ENCODE results near the gene NQO1. TPM values are rescaled to one million over a fixed set of nuclear protein-coding genes. Genes with fewer than 3 reads are reported as not detected.
A peak's percentile ranks its signal among the peaks of the same experiment; 100 is the strongest.

The NQO1 gene
- total and polyA plus RNA-seq, 2 of the 13 experiments (the other 11 are each of a cell fraction or from before 2014, with no cell fraction given): 464 to 1,060 TPM

GRCh38 chr16:69761983-69762813 is 35.8 kb upstream of the NQO1 start, which contains the start of gene WWP2 (continued):
- TF ChIP-seq, protein P1, sequence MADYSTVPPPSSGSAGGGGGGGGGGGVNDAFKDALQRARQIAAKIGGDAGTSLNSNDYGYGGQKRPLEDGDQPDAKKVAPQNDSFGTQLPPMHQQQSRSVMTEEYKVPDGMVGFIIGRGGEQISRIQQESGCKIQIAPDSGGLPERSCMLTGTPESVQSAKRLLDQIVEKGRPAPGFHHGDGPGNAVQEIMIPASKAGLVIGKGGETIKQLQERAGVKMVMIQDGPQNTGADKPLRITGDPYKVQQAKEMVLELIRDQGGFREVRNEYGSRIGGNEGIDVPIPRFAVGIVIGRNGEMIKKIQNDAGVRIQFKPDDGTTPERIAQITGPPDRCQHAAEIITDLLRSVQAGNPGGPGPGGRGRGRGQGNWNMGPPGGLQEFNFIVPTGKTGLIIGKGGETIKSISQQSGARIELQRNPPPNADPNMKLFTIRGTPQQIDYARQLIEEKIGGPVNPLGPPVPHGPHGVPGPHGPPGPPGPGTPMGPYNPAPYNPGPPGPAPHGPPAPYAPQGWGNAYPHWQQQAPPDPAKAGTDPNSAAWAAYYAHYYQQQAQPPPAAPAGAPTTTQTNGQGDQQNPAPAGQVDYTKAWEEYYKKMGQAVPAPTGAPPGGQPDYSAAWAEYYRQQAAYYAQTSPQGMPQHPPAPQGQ (CRISPR knock-in tag; IDR thresholded peaks at IDR 0.05; ENCODE audit: borderline replicate concordance): no peak
- TF ChIP-seq KDM1A (CRISPR knock-in tag; IDR thresholded peaks at IDR 0.05) (no peak), TFAP4 (IDR thresholded peaks at IDR 0.05; ENCODE audit: borderline replicate concordance, low read depth) (peak; percentile 47; the same call in 1 of the 2 replicates), RELA (CRISPR knock-in tag; IDR thresholded peaks at IDR 0.05) (no peak), ZNF790 (CRISPR knock-in tag; IDR thresholded peaks at IDR 0.05; ENCODE audit: borderline replicate concordance) (no peak), FOXA1 (IDR thresholded peaks at IDR 0.05) (no peak), FOXA1 (CRISPR knock-in tag; IDR thresholded peaks at IDR 0.05) (no peak), CBX1 (IDR thresholded peaks at IDR 0.05; ENCODE audit: low read depth) (no peak), TBP (CRISPR knock-in tag; IDR thresholded peaks at IDR 0.05) (no peak), HOXA5 (CRISPR knock-in tag; IDR thresholded peaks at IDR 0.05) (no peak; the same call in 1 of the 2 replicates), ZNF616 (CRISPR knock-in tag; IDR thresholded peaks at IDR 0.05; ENCODE audit: low read depth) (no peak), CBX2 (IDR thresholded peaks at IDR 0.05; ENCODE audit: low read depth, low read length) (no peak), CBX2 (CRISPR knock-in tag; IDR thresholded peaks at IDR 0.05; ENCODE audit: low read depth) (no peak), ZNF318 (CRISPR knock-in tag; IDR thresholded peaks at IDR 0.05) (no peak), NFYC (CRISPR knock-in tag; IDR thresholded peaks at IDR 0.05) (no peak; the same call in none of the 2 replicates), SOX6 (IDR thresholded peaks at IDR 0.05) (no peak), SOX6 (CRISPR knock-in tag; IDR thresholded peaks at IDR 0.05) (no peak)
- TF ChIP-seq, protein P2, sequence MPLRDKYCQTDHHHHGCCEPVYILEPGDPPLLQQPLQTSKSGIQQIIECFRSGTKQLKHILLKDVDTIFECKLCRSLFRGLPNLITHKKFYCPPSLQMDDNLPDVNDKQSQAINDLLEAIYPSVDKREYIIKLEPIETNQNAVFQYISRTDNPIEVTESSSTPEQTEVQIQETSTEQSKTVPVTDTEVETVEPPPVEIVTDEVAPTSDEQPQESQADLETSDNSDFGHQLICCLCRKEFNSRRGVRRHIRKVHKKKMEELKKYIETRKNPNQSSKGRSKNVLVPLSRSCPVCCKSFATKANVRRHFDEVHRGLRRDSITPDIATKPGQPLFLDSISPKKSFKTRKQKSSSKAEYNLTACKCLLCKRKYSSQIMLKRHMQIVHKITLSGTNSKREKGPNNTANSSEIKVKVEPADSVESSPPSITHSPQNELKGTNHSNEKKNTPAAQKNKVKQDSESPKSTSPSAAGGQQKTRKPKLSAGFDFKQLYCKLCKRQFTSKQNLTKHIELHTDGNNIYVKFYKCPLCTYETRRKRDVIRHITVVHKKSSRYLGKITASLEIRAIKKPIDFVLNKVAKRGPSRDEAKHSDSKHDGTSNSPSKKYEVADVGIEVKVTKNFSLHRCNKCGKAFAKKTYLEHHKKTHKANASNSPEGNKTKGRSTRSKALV (CRISPR knock-in tag; IDR thresholded peaks at IDR 0.05): no peak

Data from HepG2 (cell line).